Smooth muscle cell (in vitro differentiated cells): ENCODE data around the gene SERPINB10. TPM values are rescaled to one million over a fixed set of nuclear protein-coding genes. Genes with fewer than 3 reads are reported as not detected.

Source experiments
- DNase-seq: peaks from one replicate; lab custom pipeline; 2025; ENCODE audit not compliant: unreplicated experiment; lab: John Stamatoyannopoulos, UW
- H2AFZ ChIP-seq: fragments of 200-600 bp; sonication (generic); 2 replicates; pipeline ENCODE4 v1.6.0; 2016; ENCODE audit warnings: antibody characterized with exemption, low read depth, mild to moderate bottlenecking
- H3F3A ChIP-seq: fragments of 200-600 bp; sonication (generic); 2 replicates; pipeline ENCODE4 v1.6.0; 2017; ENCODE audit warnings: antibody characterized with exemption, low read depth
- H3K27ac ChIP-seq: fragments of 200-600 bp; sonication (generic); 2 replicates; pipeline ENCODE4 v1.5.1; 2016; ENCODE audit warnings: low read depth, mild to moderate bottlenecking
- H3K27me3 ChIP-seq: fragments of 200-600 bp; sonication (generic); 2 replicates; pipeline ENCODE4 v1.6.1; 2016; ENCODE audit warnings: low read depth, mild to moderate bottlenecking
- H3K36me3 ChIP-seq: fragments of 200-600 bp; sonication (generic); 2 replicates; pipeline ENCODE4 v1.5.1; 2016; ENCODE audit warnings: low read depth
- H3K4me1 ChIP-seq: fragments of 200-600 bp; sonication (generic); 2 replicates; pipeline ENCODE4 v1.5.1; 2016; ENCODE audit warnings: low read depth
- H3K4me2 ChIP-seq: fragments of 200-600 bp; sonication (generic); 2 replicates; pipeline ENCODE4 v1.6.0; 2016; ENCODE audit warnings: mild to moderate bottlenecking
- H3K4me3 ChIP-seq: fragments of 200-600 bp; sonication (generic); 2 replicates; pipeline ENCODE4 v1.5.1; 2016; ENCODE audit warnings: mild to moderate bottlenecking
- H3K79me2 ChIP-seq: fragments of 200-600 bp; sonication (generic); 2 replicates; pipeline ENCODE4 v1.6.0; 2016; ENCODE audit warnings: low read depth, mild to moderate bottlenecking
- H3K9ac ChIP-seq: fragments of 200-600 bp; sonication (generic); 2 replicates; pipeline ENCODE4 v1.6.0; 2016; ENCODE audit warnings: low read depth
- H3K9me3 ChIP-seq: fragments of 200-600 bp; sonication (generic); replicated peaks from 2 replicates; pipeline ENCODE4 v1.5.1; 2016; ENCODE audit warnings: low read depth
- H4K20me1 ChIP-seq: fragments of 200-600 bp; sonication (generic); 2 replicates; pipeline ENCODE4 v1.6.0; 2016; ENCODE audit warnings: low read depth
- WGBS: methylation state at CpG from one replicate; pipeline ENCODE4 v1.1.7; 2016; ENCODE audit warnings: low lambda C conversion rate; 5-methylcytosine and 5-hydroxymethylcytosine counted together
- polyA plus RNA-seq: library from polyadenylated mRNA; unstranded; fragments of >200 nt; fragmentation: Nextera tagmentation; extraction: Ambion mirVana; gene quantifications from 2 replicates; pipeline ENCODE4 v1.2.1, GENCODE V29; 2016
- total RNA-seq: library from RNA; depleted of rRNA; stranded (reverse); fragments of >200 nt; gene quantifications from 2 replicates; pipeline ENCODE4 v1.2.3, GENCODE V29; 2014
- TF ChIP-seq, protein P1 (sequence below): fragments of 200-600 bp; sonication (generic); IDR thresholded peaks from 2 replicates; pipeline ENCODE4 v1.5.1; 2017; ENCODE audit warnings: borderline replicate concordance, mild to moderate bottlenecking, antibody characterized with exemption; ENCODE audit not compliant: insufficient read depth, poor library complexity, severe bottlenecking

SERPINB10 gene
- total and polyA plus RNA-seq, 2 experiments from 2014 or later, result 0.31 TPM; not detected in 1

DNA sequence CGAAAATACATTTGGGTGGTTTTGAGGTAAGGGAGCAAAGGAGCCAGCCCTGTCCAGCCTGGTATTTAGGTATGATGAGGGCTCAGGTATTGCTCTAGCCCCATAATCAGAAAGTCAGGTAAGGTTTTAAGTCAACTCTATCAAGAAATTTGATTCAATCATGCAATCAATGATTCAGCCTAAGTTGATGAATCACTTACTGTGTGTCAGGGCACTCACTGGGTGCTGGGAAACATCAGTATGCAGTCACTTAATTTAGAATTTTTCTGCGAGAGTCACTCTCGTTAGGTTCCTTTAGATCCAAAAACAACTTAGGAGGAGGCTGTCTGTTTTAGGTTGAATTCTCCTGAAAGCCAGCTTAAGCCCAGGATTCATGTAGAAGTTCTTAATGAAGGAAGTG, 37.9 kb upstream of the SERPINB10 start:
- H3K4me1 ChIP-seq, result no peaks in the 10 kb centered on the region
- no peak overlapping the region for H3K4me2 ChIP-seq
- no peak overlapping the region for H2AFZ ChIP-seq
- DNase-seq, result no peak
- H3K27me3 ChIP-seq, result no peaks in the 10 kb centered on the region
- no peaks in the 10 kb centered on the region for H3K79me2 ChIP-seq
- H3K9ac ChIP-seq, result no peak overlapping the region
- TF ChIP-seq, protein P1, sequence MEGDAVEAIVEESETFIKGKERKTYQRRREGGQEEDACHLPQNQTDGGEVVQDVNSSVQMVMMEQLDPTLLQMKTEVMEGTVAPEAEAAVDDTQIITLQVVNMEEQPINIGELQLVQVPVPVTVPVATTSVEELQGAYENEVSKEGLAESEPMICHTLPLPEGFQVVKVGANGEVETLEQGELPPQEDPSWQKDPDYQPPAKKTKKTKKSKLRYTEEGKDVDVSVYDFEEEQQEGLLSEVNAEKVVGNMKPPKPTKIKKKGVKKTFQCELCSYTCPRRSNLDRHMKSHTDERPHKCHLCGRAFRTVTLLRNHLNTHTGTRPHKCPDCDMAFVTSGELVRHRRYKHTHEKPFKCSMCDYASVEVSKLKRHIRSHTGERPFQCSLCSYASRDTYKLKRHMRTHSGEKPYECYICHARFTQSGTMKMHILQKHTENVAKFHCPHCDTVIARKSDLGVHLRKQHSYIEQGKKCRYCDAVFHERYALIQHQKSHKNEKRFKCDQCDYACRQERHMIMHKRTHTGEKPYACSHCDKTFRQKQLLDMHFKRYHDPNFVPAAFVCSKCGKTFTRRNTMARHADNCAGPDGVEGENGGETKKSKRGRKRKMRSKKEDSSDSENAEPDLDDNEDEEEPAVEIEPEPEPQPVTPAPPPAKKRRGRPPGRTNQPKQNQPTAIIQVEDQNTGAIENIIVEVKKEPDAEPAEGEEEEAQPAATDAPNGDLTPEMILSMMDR, result no peak
- no peaks in the 10 kb centered on the region for H3K36me3 ChIP-seq
- no peaks in the 10 kb centered on the region for H3F3A ChIP-seq
- no peaks in the 10 kb centered on the region for H4K20me1 ChIP-seq
- H3K27ac ChIP-seq, result no peak overlapping the region
- no peak overlapping the region for H3K4me3 ChIP-seq
- no peaks in the 10 kb centered on the region for H3K9me3 ChIP-seq
- WGBS, result 81% methylated on average over 3 of the region's 3 CpGs

DNA sequence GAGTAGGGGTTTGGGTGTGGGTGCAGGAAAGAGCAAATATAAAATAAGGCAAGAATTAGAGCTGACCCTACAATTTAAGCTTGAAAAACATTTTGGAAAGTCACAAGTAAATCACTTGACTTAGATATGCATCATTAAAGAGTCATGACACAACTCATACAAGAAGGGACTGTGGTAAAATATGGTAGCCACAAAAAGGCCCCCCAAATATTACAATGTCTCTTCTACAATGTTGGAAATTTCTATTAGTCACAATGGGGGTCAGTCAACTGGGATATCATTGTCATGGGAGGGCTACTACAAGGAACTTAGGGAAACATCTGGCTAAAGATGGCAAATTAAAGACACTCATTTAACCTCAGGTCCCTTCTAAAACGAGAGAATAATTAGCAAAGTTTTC, 35.9 kb upstream of the SERPINB10 start:
- H3K9ac ChIP-seq, result no peak overlapping the region
- no peak for DNase-seq
- H3K9me3 ChIP-seq, result no peaks in the 10 kb centered on the region
- H4K20me1 ChIP-seq, result no peaks in the 10 kb centered on the region
- WGBS, result 89% methylated on average over 1 of the region's 1 CpG
- TF ChIP-seq, protein P1, result no peak
- no peaks in the 10 kb centered on the region for H3K27me3 ChIP-seq
- no peak overlapping the region for H3K4me2 ChIP-seq
- no peaks in the 10 kb centered on the region for H3K36me3 ChIP-seq
- no peaks in the 10 kb centered on the region for H3K79me2 ChIP-seq
- H3F3A ChIP-seq, result no peaks in the 10 kb centered on the region
- no peak overlapping the region for H3K27ac ChIP-seq
- no peak overlapping the region for H2AFZ ChIP-seq
- no peak overlapping the region for H3K4me3 ChIP-seq
- no peaks in the 10 kb centered on the region for H3K4me1 ChIP-seq

DNA sequence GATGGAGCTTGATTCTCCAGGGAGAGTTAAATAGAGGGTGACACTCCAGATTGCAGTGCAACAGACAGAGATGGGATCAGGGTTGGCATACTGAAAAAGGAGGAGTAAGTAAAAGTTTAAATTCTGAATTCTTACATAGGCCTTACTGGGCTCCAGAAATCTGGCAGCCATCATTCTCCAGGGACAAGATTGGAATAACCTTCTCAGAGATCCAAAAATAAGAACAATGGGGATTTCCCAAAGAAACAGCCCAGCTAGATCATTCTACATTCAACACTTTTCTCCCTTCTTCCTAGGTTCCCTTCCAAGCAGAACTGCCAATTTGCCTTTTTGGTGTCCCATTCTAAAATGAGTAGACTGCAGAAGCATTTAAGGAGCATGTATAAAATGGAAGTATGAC, 35.2 kb upstream of the SERPINB10 start:
- Histone ChIP-seq H3F3A (no peaks in the 10 kb centered on the region), H3K4me2 (no peak overlapping the region), H3K36me3 (no peaks in the 10 kb centered on the region), H3K9me3 (no peaks in the 10 kb centered on the region), H3K9ac (no peak overlapping the region), H2AFZ (no peak overlapping the region), H3K79me2 (no peaks in the 10 kb centered on the region), H3K4me1 (no peaks in the 10 kb centered on the region), H4K20me1 (no peaks in the 10 kb centered on the region), H3K4me3 (no peak overlapping the region), H3K27me3 (no peaks in the 10 kb centered on the region), H3K27ac (no peak overlapping the region)
- no peak for DNase-seq
- TF ChIP-seq, protein P1, result no peak

DNA sequence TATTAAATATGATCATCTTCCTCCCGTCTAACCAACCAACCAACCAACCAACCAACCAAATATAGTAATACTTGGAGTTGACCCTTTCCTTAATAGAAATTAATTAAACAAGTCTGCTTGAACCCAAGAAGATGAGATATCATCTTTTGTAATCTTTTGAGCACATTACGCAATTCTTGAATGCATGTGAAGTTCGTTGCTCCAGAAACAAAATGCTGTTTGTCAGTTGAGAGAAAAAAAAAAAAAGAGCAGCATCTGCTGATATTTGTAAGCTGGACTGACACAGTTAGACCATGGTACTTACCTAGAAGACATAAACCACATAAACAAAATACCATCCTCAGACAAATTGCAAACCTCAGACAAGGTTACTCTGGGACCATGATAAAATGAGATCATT, 29.4 kb upstream of the SERPINB10 start:
- no peaks in the 10 kb centered on the region for H3K9me3 ChIP-seq
- no peaks in the 10 kb centered on the region for H3K79me2 ChIP-seq
- H2AFZ ChIP-seq, result no peak overlapping the region
- no peaks in the 10 kb centered on the region for H3K27me3 ChIP-seq
- H3F3A ChIP-seq, result no peaks in the 10 kb centered on the region
- H3K27ac ChIP-seq, result no peak overlapping the region
- H3K9ac ChIP-seq, result no peak overlapping the region
- H3K4me3 ChIP-seq, result no peak overlapping the region
- 83% methylated on average over 3 of the region's 3 CpGs for WGBS
- no peak overlapping the region for H3K4me2 ChIP-seq
- DNase-seq, result no peak
- no peaks in the 10 kb centered on the region for H3K36me3 ChIP-seq
- peaks cover 5% of the 10 kb centered on the region for H3K4me1 ChIP-seq
- H4K20me1 ChIP-seq, result no peaks in the 10 kb centered on the region
- TF ChIP-seq, protein P1, result no peak
